ENCODE data around the gene RUFY2.

GRCh38 chr10:68423522-68423921 is 16.4 kb upstream of the RUFY2 start:
- TF ChIP-seq EZH2 (IDR thresholded peaks at IDR 0.05; ENCODE audit: low read depth): no peak
- no peak for TF ChIP-seq CTCF (conservative IDR thresholded peaks at IDR 0.05)

Measured in PC-9 (cell line).